Heart right ventricle (tissue), 16 donors: ENCODE results near the gene DDTL. TPM values are rescaled to one million over a fixed set of nuclear protein-coding genes. Genes with fewer than 3 reads are reported as not detected.

Experiments
- ATAC-seq, 8 donors: fragments of 200-7000 bp; cut with Tn5 transposase; one replicate each; pipeline ENCODE4 v1.9.1; 2020; ENCODE audit warnings: mild to moderate bottlenecking in 8 of 8, moderate library complexity in 8 of 8, moderate number of reproducible peaks in 1 of 8
- DNase-seq, 2 donors: peaks; one replicate each; pipeline ENCODE4 v3.0.0-alpha.2; 2020
- H3K27ac ChIP-seq, 10 donors: fragments of 200-600 bp; sonication (generic) in 2 of 10; one replicate each; pipeline versions ENCODE4 v1.5.0 to v1.8.0; 2020 to 2022; ENCODE audit warnings: mild to moderate bottlenecking in 3 of 10
- H3K27me3 ChIP-seq, 7 donors: fragments of 200-600 bp; one replicate each; pipeline ENCODE4 v1.8.0; 2021 to 2022; ENCODE audit warnings: mild to moderate bottlenecking in 2 of 7
- H3K36me3 ChIP-seq, 9 donors: fragments of 200-600 bp; sonication (generic) in 1 of 9; one replicate each; pipeline versions ENCODE4 v1.5.0 to v1.8.0; 2020 to 2022; ENCODE audit warnings: mild to moderate bottlenecking in 2 of 9
- H3K4me1 ChIP-seq, 9 donors: fragments of 200-600 bp; sonication (generic) in 1 of 9; one replicate each; pipeline versions ENCODE4 v1.5.0 to v1.8.0; 2020 to 2022; ENCODE audit warnings: mild to moderate bottlenecking in 4 of 9
- H3K4me3 ChIP-seq, 10 donors: fragments of 200-600 bp; sonication (generic) in 2 of 10; one replicate each; pipeline versions ENCODE4 v1.5.0 to v1.8.0; 2020 to 2022; ENCODE audit warnings: mild to moderate bottlenecking in 7 of 10, moderate library complexity in 2 of 10
- H3K9me3 ChIP-seq, 11 donors: fragments of 200-600 bp in 10 of 11; sonication (generic) in 2 of 11; one replicate each; pipeline versions ENCODE4 v1.5.0 to v1.8.0; 2013 to 2022; ENCODE audit warnings: mild to moderate bottlenecking in 2 of 11, control low read depth in 1 of 11, moderate library complexity in 1 of 11
- CTCF ChIP-seq, 9 donors: fragments of 200-600 bp; sonication (generic) in 2 of 9; IDR thresholded peaks; one replicate each; pipeline versions ENCODE4 v1.5.0 to v1.8.0; 2021 to 2022; ENCODE audit warnings: antibody characterized with exemption in 9 of 9, mild to moderate bottlenecking in 5 of 9, moderate library complexity in 1 of 9
- WGBS, 2 donors: extraction: QIAGEN DNeasy Blood & Tissue Kit; methylation state at CpG; one replicate each; pipeline ENCODE4 v1.1.7; 2013; ENCODE audit warnings: inconsistent platforms in 1 of 2; 5-methylcytosine and 5-hydroxymethylcytosine counted together
- intact Hi-C, 10 donors: fragments of 100-400 bp; cut with DNase I; formaldehyde crosslinking; loops; one replicate each; pipeline versions ENCODE4 v1.11.1 to v1.14.2; 2022
- polyA plus RNA-seq, 2 donors: library from polyadenylated mRNA; stranded (reverse); fragments of 200-250 nt; gene quantifications; one replicate each; pipeline ENCODE4 v1.2.3, GENCODE V29; 2013
- total RNA-seq, 10 donors: library from RNA; stranded (reverse); fragmentation: NEBNext Ultra II Directional in 3 of 10; extraction: Animal tissue kit (Norgen Biotek cat#: 25700) in 3 of 10; gene quantifications; one replicate each; pipeline versions ENCODE4 v1.2.1 to v1.2.4, GENCODE V29; 2021 to 2023
- donor health status: Arrhythmogenic right ventricular cardiomyopathy.
- donor health status: ischemic (EF 13 %, LVEDD 7.1; RV severe dilation, severe dysfunction).
- donor health status: healthy with polysubstance abuse.
- donor health status: DM: no; HTN: yes; CAD: no.
- donor health status: DM: no; HTN: no; CAD: no.
- donor health status: ischemic (EF 25% LVEDD 6.9; RV normal size, moderate dysfunction).
- donor health status: ischemic (EF 25% LVEDD 5.7; RV mildly dilated, moderate dysfunction).
- donor health status: healthy.
- donor health status: DM: yes; HTN: yes; CAD: no.
- donor health status: Ischemic cardiomyopathy.
- donor health status: ischemic (EF 35%, LVEDD 5.7; RV mildly dilated, moderate dysfunction).
- donor health status: nonischemic (EF 11% LVEDD 7.7; RV severe dilation, severe dysfunction).
- donor health status: DM: yes; HTN: yes; CAD: no.
- donor health status: PGD.
- donor health status: ischemic (EF 29% LVEDD 5.4; RV normal size, mild dysfunction).
- donor health status: nonischemic (EF 23%, LVEDD 6.1; RV moderate dilation, normal function).

Gene DDTL
- total and polyA plus RNA-seq, 12 donors: 0.99 to 4.9 (median 2.9) TPM; not detected in 5

GRCh38 chr22:24021304-24021703 lies 54.6 kb downstream of the DDTL start:
- H3K36me3 ChIP-seq: peaks cover 0 to 22% (median 2%) of the 10 kb centered on the region in 9 donors
- H3K9me3 ChIP-seq: peaks cover 0 to 12% (median 0%) of the 10 kb centered on the region in 11 donors
- peaks cover 0 to 5% (median 0%) of the 10 kb centered on the region in 9 donors for H3K4me1 ChIP-seq
- H3K4me3 ChIP-seq: no peak overlapping the region
- TF ChIP-seq CTCF (IDR thresholded peaks at IDR 0.05): no peak
- intact Hi-C loops: no loop called here
- 98 to 99% methylated on average over 3 of the region's 3 CpGs for WGBS, 2 donors
- no peak overlapping the region for H3K27ac ChIP-seq
- no peak for ATAC-seq
- DNase-seq: no peak
- H3K27me3 ChIP-seq: no peaks in the 10 kb centered on the region

Other genes with a start within 250 kb of the DDTL start
- gene ZNF70, start 215.8 kb upstream of the DDTL start, total RNA-seq: 1 to 10 TPM; 3.0 to 4.2 (median 3.6) TPM
- 1 to 10 TPM; 1.2 to 2.1 TPM for gene ZNF70, start 215.8 kb upstream of the DDTL start, polyA plus RNA-seq
- gene VPREB3, start 212.5 kb upstream of the DDTL start, total RNA-seq: 1 to 10 TPM in 4 of 10 donors, under 1 TPM in 2, not detected in 4; 0.56 to 2.5 (median 1.3) TPM
- under 1 TPM; 0.83 to 0.88 TPM for gene VPREB3, start 212.5 kb upstream of the DDTL start, polyA plus RNA-seq
- not detected for gene C22orf15, start 203.9 kb upstream of the DDTL start, total RNA-seq
- gene C22orf15, start 203.9 kb upstream of the DDTL start, polyA plus RNA-seq: under 1 TPM; 0.12 to 0.66 TPM
- 1,000 to 10,000 TPM in 8 of 10 donors, 100 to 1,000 TPM in 2; 860 to 1,727 (median 1,056) TPM for gene CHCHD10, start 198.9 kb upstream of the DDTL start, total RNA-seq
- gene CHCHD10, start 198.9 kb upstream of the DDTL start, polyA plus RNA-seq: 1,000 to 10,000 TPM in 1 of 2 donors, 100 to 1,000 TPM in 1; 735 to 3,552 TPM
- 10 to 100 TPM in 4 of 10 donors, 1 to 10 TPM in 6; 3.5 to 23.4 (median 5.4) TPM for gene MMP11, start 194.0 kb upstream of the DDTL start, total RNA-seq
- gene MMP11, start 194.0 kb upstream of the DDTL start, polyA plus RNA-seq: 10 to 100 TPM in 1 of 2 donors, 1 to 10 TPM in 1; 9.9 to 12.8 TPM
- 10 to 100 TPM; 28.5 to 73.1 (median 39.8) TPM for gene SMARCB1, start 179.9 kb upstream of the DDTL start, total RNA-seq
- gene SMARCB1, start 179.9 kb upstream of the DDTL start, polyA plus RNA-seq: 10 to 100 TPM; 26.8 to 70.0 TPM
- gene DERL3, start 127.9 kb upstream of the DDTL start, total RNA-seq: 1 to 10 TPM in 9 of 10 donors, under 1 TPM in 1; 0.91 to 5.1 (median 1.7) TPM
- gene DERL3, start 127.9 kb upstream of the DDTL start, polyA plus RNA-seq: 10 to 100 TPM in 1 of 2 donors, 1 to 10 TPM in 1; 2.0 to 14.1 TPM
- 10 to 100 TPM; 16.1 to 30.4 (median 21.2) TPM for gene SLC2A11, start 109.0 kb upstream of the DDTL start, total RNA-seq
- gene SLC2A11, start 109.0 kb upstream of the DDTL start, polyA plus RNA-seq: 10 to 100 TPM in 1 of 2 donors, 1 to 10 TPM in 1; 8.3 to 42.1 TPM
- gene MIF, start 72.5 kb upstream of the DDTL start, total RNA-seq: 100 to 1,000 TPM; 135 to 457 (median 225) TPM
- gene MIF, start 72.5 kb upstream of the DDTL start, polyA plus RNA-seq: 100 to 1,000 TPM; 474 to 634 TPM
- 10 to 100 TPM in 2 of 10 donors, 1 to 10 TPM in 8; 1.3 to 14.3 (median 4.2) TPM for gene GSTT2B, start 5.7 kb upstream of the DDTL start, total RNA-seq
- 10 to 100 TPM; 23.2 to 25.4 TPM for gene GSTT2B, start 5.7 kb upstream of the DDTL start, polyA plus RNA-seq
- gene DDT, start 7.6 kb downstream of the DDTL start, total RNA-seq: 100 to 1,000 TPM; 118 to 226 (median 143) TPM
- gene DDT, start 7.6 kb downstream of the DDTL start, polyA plus RNA-seq: 100 to 1,000 TPM; 179 to 300 TPM
- under 1 TPM in 1 of 10 donors, not detected in 9; 0.40 TPM for gene GSTT2, start 13.2 kb downstream of the DDTL start, total RNA-seq
- gene GSTT2, start 13.2 kb downstream of the DDTL start, polyA plus RNA-seq: 1 to 10 TPM in 1 of 2 donors, under 1 TPM in 1; 0.44 to 2.5 TPM
- not detected for gene GSTT4, start 38.6 kb downstream of the DDTL start, total RNA-seq
- gene GSTT4, start 38.6 kb downstream of the DDTL start, polyA plus RNA-seq: not detected
- gene CABIN1, start 44.4 kb downstream of the DDTL start, total RNA-seq: 10 to 100 TPM; 26.8 to 49.6 (median 34.1) TPM
- 10 to 100 TPM; 17.5 to 48.9 TPM for gene CABIN1, start 44.4 kb downstream of the DDTL start, polyA plus RNA-seq
- gene SUSD2, start 214.6 kb downstream of the DDTL start, total RNA-seq: 1 to 10 TPM in 6 of 10 donors, under 1 TPM in 4; 0.57 to 6.7 (median 1.5) TPM
- 1 to 10 TPM; 5.4 to 6.5 TPM for gene SUSD2, start 214.6 kb downstream of the DDTL start, polyA plus RNA-seq